Thoracic aorta (tissue), 2 donors: ENCODE results near the gene EFNA2. TPM values are rescaled to one million over a fixed set of nuclear protein-coding genes. Genes with fewer than 3 reads are reported as not detected.

Source experiments
- ATAC-seq: fragments of 150-250 bp; one replicate; pipeline ENCODE4 v1.8.0; 2017; ENCODE audit warnings: low read depth; ENCODE audit not compliant: insufficient number of reproducible peaks, low FRiP score
- DNase-seq: peaks from one replicate; pipeline ENCODE4 v3.0.0-alpha.2; 2020; ENCODE audit warnings: low spot score
- H3K27ac ChIP-seq, 2 donors: fragments of 200-600 bp; sonication (generic); 1 replicate in 1 of 2; 2 replicates in 1 of 2; pipeline ENCODE4 v1.5.1; 2016; ENCODE audit warnings: mild to moderate bottlenecking in 2 of 2, moderate library complexity in 2 of 2
- H3K27me3 ChIP-seq: fragments of 200-600 bp; sonication (generic); replicated peaks from 2 replicates; pipeline ENCODE4 v1.6.0; 2016; ENCODE audit warnings: mild to moderate bottlenecking; ENCODE audit not compliant: insufficient read depth
- H3K36me3 ChIP-seq: fragments of 200-600 bp; sonication (generic); one replicate; pipeline ENCODE4 v1.5.1; 2016
- H3K4me1 ChIP-seq, 2 donors: fragments of 200-600 bp; sonication (generic); 1 replicate in 1 of 2; 2 replicates in 1 of 2; pipeline versions ENCODE4 v1.5.1 to v1.6.0; 2016; ENCODE audit warnings: low read depth in 2 of 2, mild to moderate bottlenecking in 1 of 2; ENCODE audit not compliant: control insufficient read depth in 1 of 2
- H3K4me3 ChIP-seq: fragments of 200-600 bp; sonication (generic); 2 replicates; pipeline ENCODE4 v1.5.1; 2016; ENCODE audit warnings: mild to moderate bottlenecking
- H3K9me3 ChIP-seq: fragments of 200-600 bp; sonication (generic); 2 replicates; pipeline ENCODE4 v1.5.1; 2016
- CTCF ChIP-seq: fragments of 200-600 bp; sonication (generic); IDR thresholded peaks from one replicate; pipeline ENCODE4 v1.5.1; 2019; ENCODE audit warnings: antibody characterized with exemption
- total RNA-seq, 2 donors: library from RNA; depleted of rRNA; stranded (reverse); fragments of >200 nt; gene quantifications; one replicate each; pipeline versions ENCODE4 v1.1.0 to v1.2.3, GENCODE V29; 2016

The EFNA2 gene
- total RNA-seq, 2 donors from 2014 or later = not detected

- peaks cover 39% of the 10 kb centered on the region for H3K36me3 ChIP-seq
- peaks cover 61 to 77% of the 10 kb centered on the region in 2 donors for H3K4me1 ChIP-seq
- peak overlapping the region in 1 of 2 donors; percentile 34 for H3K27ac ChIP-seq
- no peaks in the 10 kb centered on the region for H3K9me3 ChIP-seq
- no peak overlapping the region for H3K4me3 ChIP-seq
- DNase-seq = no peak
- no peaks in the 10 kb centered on the region for H3K27me3 ChIP-seq
- TF ChIP-seq CTCF = no peak
- ATAC-seq = no peak
These were observed 28.8 kb upstream of the EFNA2 start for GRCh38 chr19:1256646-1257474.

DNA sequence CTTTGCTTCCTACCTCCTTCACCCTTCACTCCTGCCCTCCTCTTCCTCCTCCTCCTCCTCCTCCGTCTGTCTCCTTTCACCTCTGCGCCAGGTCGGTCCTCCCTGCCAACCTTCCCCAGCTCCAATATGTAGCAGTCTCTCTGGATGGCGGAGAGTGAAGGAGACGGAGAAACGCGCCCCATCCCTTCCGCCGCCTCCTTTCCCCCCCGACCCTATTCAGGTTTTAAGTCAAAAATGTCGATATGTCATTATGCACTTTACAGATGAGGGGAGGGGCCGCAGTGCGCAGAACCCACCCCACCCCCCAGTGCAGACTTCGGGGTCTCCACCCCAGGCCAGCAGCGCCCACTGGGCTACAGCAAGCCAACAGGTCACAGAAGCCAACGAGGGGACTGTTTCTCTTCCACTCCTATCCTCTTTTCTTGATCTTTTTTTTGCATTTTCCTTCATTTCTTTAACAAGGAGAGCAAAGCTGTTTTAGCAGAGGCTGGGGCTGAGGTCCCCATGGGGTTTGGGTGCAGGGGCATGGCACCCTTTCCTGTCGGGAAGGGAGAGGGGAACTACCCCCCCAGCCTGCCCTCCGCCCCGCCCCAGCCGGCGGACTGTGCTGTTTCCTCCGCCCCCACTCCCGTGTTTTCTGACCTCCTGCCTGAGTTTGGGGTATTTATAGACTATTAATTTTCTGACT, 28.1 kb upstream of the EFNA2 start:
- DNase-seq (no peak), ATAC-seq (no peak)
- H3K4me1 ChIP-seq = peaks cover 68 to 81% of the 10 kb centered on the region in 2 donors
- H3K9me3 ChIP-seq = no peaks in the 10 kb centered on the region
- H3K36me3 ChIP-seq = peaks cover 39% of the 10 kb centered on the region
- H3K4me3 ChIP-seq = no peak overlapping the region
- no peak for TF ChIP-seq CTCF
- peak overlapping the region; percentile 76 to 95 for H3K27ac ChIP-seq
- H3K27me3 ChIP-seq = no peaks in the 10 kb centered on the region

DNA sequence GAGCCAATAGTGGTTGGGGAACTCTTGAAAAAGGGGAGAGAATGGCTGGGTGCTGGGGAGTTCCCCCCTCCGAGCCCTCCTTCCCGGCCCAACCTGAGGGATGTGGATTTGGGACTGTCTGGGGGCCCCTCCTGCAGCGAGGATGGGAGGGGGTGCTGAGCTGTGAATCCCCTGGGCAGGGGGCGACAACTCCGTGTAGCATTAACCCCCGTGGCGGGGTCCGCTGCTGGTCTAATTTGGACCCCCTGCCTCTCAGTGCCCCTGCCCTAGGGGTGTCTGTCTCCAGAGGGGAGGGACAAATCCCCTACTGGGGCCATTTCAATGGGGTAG, 27.5 kb upstream of the EFNA2 start:
- ATAC-seq (no peak), DNase-seq (no peak)
- no peak overlapping the region for H3K4me3 ChIP-seq
- no peaks in the 10 kb centered on the region for H3K27me3 ChIP-seq
- H3K36me3 ChIP-seq = peaks cover 39% of the 10 kb centered on the region
- no peaks in the 10 kb centered on the region for H3K9me3 ChIP-seq
- no peak for TF ChIP-seq CTCF
- peaks cover 71 to 86% of the 10 kb centered on the region in 2 donors for H3K4me1 ChIP-seq
- peak overlapping the region; percentile 76 to 95 for H3K27ac ChIP-seq

- Histone ChIP-seq H3K27me3 (no peaks in the 10 kb centered on the region), H3K4me1 (peaks cover 66 to 84% of the 10 kb centered on the region in 2 donors)
These were observed 26.9 kb upstream of the EFNA2 start for GRCh38 chr19:1258707-1259205.

More at GRCh38 chr19:1258707-1259205, 26.9 kb upstream of the EFNA2 start:
- DNase-seq (no peak), ATAC-seq (no peak)
- Histone ChIP-seq H3K4me3 (peak overlapping the region; percentile 59), H3K27ac (peak overlapping the region; percentile 76 to 95), H3K36me3 (peaks cover 39% of the 10 kb centered on the region), H3K9me3 (no peaks in the 10 kb centered on the region)
- TF ChIP-seq CTCF = no peak
